ENCODE results near the gene RFX8. TPM values are rescaled to one million over a fixed set of nuclear protein-coding genes. Genes with fewer than 3 reads are reported as not detected.
"Not testable (repeated sequence)": the region's sequence is repeated elsewhere in the genome, so short reads cannot be mapped to it uniquely, and the experiment has no call there.

RFX8 gene
- polyA plus RNA-seq (2013, experiment 1 of 2; ENCODE audit: insufficient read length): 7.2 TPM
- 6.6 TPM for polyA plus RNA-seq (2013, experiment 2 of 2; ENCODE audit: insufficient read length)

- peak; percentile 97 for DNase-seq
These were observed at the start of gene RFX8 for GRCh38 chr2:101474731-101475384. Gene RFX8, minus strand, starts transcription at chr2:101475112. Its CDS starts 8,264 bp downstream, at chr2:101466848.

DNA sequence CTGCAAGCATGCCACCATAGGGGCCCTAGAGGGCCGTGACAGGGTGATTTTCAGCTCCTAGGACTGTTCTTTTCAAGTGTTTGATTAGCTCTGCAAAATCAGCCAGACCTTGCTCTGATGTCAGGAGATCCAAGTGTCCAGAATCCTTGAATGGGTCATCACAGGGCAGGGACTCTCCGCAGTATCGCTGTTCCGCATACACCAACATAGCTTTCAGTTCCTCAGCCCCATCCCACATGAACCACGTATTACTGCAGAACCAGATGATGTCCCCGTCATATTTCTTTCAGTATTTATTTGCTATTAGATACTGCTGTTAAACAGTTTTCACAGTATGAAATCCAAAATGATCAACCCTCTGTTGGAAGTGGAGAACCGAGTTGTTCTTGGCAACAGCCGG, 46.6 kb upstream of the RFX8 start:
- no peak for DNase-seq

- DNase-seq: peak; percentile 45
These were observed 45.3 kb upstream of the RFX8 start for GRCh38 chr2:101520246-101520645.

- peak; percentile 50 for DNase-seq
These were observed 43.9 kb upstream of the RFX8 start for GRCh38 chr2:101518578-101519492.

DNA sequence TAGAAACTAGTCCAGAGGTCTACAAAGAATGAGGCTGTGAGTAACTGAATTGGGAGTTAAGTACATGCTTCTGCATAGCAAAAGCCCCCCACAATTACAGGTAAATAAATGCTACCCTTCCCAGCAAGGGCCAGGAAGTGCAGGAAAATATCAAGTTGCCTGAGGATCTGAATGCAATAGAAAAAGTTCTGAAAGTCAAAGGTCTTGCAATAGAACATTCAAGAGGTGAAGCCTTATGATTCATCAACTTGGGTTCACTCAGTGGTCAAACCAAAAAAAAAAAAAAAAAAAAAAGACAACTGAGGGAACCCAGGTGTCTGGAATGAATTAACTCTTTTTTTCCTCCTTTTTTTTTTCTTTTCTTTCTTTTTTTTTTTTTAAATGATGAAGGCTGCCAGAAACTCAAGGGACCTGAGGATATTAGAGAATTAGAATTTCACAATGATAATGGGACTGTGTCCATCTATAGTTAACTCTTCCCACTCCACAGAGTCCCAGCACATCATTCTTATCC, 42.9 kb upstream of the RFX8 start:
- DNase-seq: peak; percentile 78

GRCh38 chr2:101516823-101517690, 42.1 kb upstream of the RFX8 start:
- DNase-seq: peak; percentile 95

DNA sequence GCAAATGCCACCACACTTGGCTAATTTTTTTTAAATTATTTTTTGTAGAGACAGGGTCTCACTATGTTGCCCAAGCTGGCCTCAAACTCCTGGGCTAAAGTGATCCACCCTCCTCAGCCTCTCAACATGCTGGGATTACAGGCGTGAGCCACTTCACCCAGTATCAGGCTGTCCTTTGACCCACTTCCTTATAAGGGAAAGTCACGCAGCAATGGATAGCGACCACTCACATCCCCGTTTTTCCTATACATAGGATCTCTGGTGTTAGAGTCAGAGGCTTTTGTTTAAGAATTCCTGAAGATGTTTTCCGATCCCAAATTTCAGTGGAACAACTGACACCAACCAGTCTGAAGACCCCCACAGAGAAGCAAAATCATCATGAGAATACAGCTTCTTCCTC, 41.4 kb upstream of the RFX8 start:
- no peak for DNase-seq

DNA sequence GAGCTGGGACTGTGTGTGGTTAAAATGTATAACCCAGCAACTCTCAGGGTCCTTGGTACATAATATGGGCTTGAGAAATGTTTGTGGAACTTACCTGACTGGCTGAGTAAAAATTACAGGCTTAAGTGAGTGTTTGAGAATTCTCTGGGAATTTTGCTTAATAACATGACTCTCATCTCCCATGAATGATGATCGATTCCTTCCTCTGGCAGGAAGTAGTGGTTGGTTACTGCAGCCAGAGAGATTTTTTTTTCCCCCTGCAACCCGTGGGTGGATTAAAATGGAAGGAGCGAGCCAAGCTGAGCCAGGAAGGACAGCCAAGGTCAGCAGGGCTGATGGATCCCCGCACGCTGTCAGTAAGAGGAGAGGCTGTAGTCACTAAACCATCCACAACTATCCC, 40.6 kb upstream of the RFX8 start:
- peak; percentile 82 for DNase-seq

- DNase-seq: no peak
These were observed 38.1 kb upstream of the RFX8 start for GRCh38 chr2:101512993-101513392.

- DNase-seq: no peak
These were observed 36.5 kb upstream of the RFX8 start for GRCh38 chr2:101511381-101511780.

- no peak for DNase-seq
These were observed 34.8 kb upstream of the RFX8 start for GRCh38 chr2:101509499-101510284.

- no peak for DNase-seq
These were observed 33.7 kb upstream of the RFX8 start for GRCh38 chr2:101508636-101509035.

- DNase-seq: not testable (repeated sequence)
These were observed 30.4 kb upstream of the RFX8 start for GRCh38 chr2:101505276-101505675.

- not testable (repeated sequence) for DNase-seq
These were observed 29.8 kb upstream of the RFX8 start for GRCh38 chr2:101504744-101505143.

GRCh38 chr2:101502095-101502494, 27.2 kb upstream of the RFX8 start:
- no peak for DNase-seq

- DNase-seq: no peak
These were observed 26.5 kb upstream of the RFX8 start for GRCh38 chr2:101501443-101501842.

- DNase-seq: peak; percentile 44
These were observed 25.9 kb upstream of the RFX8 start for GRCh38 chr2:101500860-101501259.

- peak; percentile 66 for DNase-seq
These were observed 25.3 kb upstream of the RFX8 start for GRCh38 chr2:101500180-101500579.

DNA sequence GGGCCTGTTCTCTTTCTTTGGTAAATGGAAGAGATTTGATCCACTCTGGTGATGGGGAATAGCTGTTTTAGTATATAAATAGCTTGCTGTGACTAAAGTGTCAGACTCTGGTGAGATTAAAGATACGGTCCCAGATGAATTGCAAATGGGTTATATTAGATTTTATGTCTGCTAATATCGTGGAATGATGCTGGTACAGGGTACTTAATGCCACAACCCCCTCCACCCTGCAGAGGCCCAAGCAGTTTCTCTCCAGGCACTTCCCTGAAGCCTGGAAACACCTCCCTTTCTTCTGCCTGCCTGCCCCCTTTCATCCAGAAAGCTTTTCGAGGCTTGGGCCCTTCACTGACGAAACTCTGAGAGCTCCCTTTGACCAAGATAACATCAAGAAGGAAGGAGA, 21.4 kb upstream of the RFX8 start:
- no peak for DNase-seq

GRCh38 chr2:101492936-101493473, 18.1 kb upstream of the RFX8 start:
- no peak for DNase-seq

DNA sequence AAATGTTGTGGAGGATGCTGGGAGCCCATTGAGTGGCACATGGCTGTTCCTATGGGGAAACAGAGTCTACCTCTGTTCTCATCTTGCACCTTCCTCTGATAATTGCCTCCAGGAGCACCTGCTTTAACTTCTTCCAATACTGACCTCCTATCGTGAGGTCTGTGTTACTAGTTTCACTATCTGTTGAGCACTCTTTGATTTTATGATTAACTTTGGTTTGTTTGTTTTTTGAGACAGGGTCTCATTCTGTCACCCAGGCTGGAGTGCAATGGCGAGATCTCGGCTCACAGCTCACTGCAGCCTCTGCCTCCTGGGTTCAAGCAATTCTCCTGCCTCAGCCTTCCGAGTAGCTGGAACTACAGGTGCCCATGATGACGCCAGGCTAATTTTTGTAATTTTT, 12.1 kb upstream of the RFX8 start:
- DNase-seq: no peak
